Measurements from ENCODE around the gene DNAH17.

DNA sequence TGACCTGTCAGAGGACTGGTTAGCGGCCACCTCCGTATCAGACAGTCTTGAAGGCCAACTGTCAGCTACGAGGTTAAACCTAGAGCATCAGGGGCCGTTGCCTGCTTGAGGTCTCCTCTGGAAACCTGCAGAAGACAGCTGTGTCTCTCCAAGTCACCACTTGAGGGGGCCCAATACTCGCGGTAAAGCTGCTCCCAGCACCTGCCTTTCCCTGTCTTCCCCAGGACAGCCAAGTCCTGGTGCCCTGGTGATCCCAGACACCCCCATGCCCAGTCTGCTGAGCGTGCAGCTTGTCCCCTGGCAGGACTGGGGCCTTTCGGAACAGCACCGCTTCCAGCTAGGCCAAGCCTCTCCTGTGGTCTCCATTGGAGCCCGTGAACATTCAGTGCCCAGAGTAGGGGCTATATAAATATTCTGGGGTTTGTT lies 80.1 kb downstream of the DNAH17 start:
- TF ChIP-seq, protein P1, sequence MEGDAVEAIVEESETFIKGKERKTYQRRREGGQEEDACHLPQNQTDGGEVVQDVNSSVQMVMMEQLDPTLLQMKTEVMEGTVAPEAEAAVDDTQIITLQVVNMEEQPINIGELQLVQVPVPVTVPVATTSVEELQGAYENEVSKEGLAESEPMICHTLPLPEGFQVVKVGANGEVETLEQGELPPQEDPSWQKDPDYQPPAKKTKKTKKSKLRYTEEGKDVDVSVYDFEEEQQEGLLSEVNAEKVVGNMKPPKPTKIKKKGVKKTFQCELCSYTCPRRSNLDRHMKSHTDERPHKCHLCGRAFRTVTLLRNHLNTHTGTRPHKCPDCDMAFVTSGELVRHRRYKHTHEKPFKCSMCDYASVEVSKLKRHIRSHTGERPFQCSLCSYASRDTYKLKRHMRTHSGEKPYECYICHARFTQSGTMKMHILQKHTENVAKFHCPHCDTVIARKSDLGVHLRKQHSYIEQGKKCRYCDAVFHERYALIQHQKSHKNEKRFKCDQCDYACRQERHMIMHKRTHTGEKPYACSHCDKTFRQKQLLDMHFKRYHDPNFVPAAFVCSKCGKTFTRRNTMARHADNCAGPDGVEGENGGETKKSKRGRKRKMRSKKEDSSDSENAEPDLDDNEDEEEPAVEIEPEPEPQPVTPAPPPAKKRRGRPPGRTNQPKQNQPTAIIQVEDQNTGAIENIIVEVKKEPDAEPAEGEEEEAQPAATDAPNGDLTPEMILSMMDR (IDR thresholded peaks at IDR 0.05) = peak; percentile 47 to 86 (median 70)
- no peak for TF ChIP-seq POLR2A (IDR thresholded peaks at IDR 0.05)

Data from esophagus squamous epithelium (tissue), 4 donors.